ENCODE measurements around the gene NFE2L3. TPM values are rescaled to one million over a fixed set of nuclear protein-coding genes. Genes with fewer than 3 reads are reported as not detected.
A peak's percentile ranks its signal among the peaks of the same experiment; 100 is the strongest.
"Not testable (repeated sequence)": the region's sequence is repeated elsewhere in the genome, so short reads cannot be mapped to it uniquely, and the experiment has no call there.

The NFE2L3 gene
- total RNA-seq, 2 experiments from 2014 or later, result 21.5 to 24.0 TPM

GRCh38 chr7:26151096-26151495, 902 bp upstream of the NFE2L3 start:
- Mint-ChIP-seq H3K4me1 (peaks cover 44% of the 10 kb centered on the region), H3K27me3 (peaks cover under 1% of the 10 kb centered on the region), H3K4me3 (peak overlapping the region; percentile 89), H3K27ac (peak overlapping the region; percentile 85), H3K36me3 (ENCODE audit: low read depth) (peaks cover 15% of the 10 kb centered on the region), H3K9me3 (no peaks in the 10 kb centered on the region)
- DNase-seq, result peak; percentile 56
- POLR2A ChIA-PET, result interaction anchor here (0.8 to 14.1 kb wide), 11 partner anchors 16 to 211 kb away, joined by 3 to 406 read pairs (median 7); partner anchors contain the start of genes CBX3, HNRNPA2B1 and SNX10
- CTCF ChIA-PET, result interaction anchor here (1.0 to 2.0 kb wide), 9 partner anchors 10 to 257 kb away, joined by 3 to 11 read pairs (median 8); no protein-coding TSS in a partner anchor

GRCh38 chr7:26151650-26151952, 397 bp upstream of the NFE2L3 start:
- peaks cover 49% of the 10 kb centered on the region for H3K4me1 Mint-ChIP-seq
- no peak for DNase-seq
- ChIA-PET CTCF (interaction anchor here (0.9 to 2.0 kb wide), 19 partner anchors 9 to 259 kb away, joined by 3 to 11 read pairs (median 5); partner anchors contain the start of gene CBX3), POLR2A (interaction anchor here (1.0 to 14.1 kb wide), 15 partner anchors 10 to 212 kb away, joined by 3 to 406 read pairs (median 6); partner anchors contain the start of genes CBX3, HNRNPA2B1 and SNX10)
- peaks cover 15% of the 10 kb centered on the region for H3K36me3 Mint-ChIP-seq (ENCODE audit: low read depth)
- no peaks in the 10 kb centered on the region for H3K9me3 Mint-ChIP-seq
- H3K27me3 Mint-ChIP-seq, result no peaks in the 10 kb centered on the region
- H3K27ac Mint-ChIP-seq, result peak overlapping the region; percentile 85
- H3K4me3 Mint-ChIP-seq, result peak overlapping the region; percentile 89

- Mint-ChIP-seq H3K4me1 (peaks cover 61% of the 10 kb centered on the region), H3K36me3 (ENCODE audit: low read depth) (peaks cover 22% of the 10 kb centered on the region), H3K27ac (peak overlapping the region; percentile 97), H3K4me3 (peak overlapping the region; percentile 94)
- not testable (repeated sequence) for H3K27me3 Mint-ChIP-seq, H3K9me3 Mint-ChIP-seq
- POLR2A ChIA-PET, result interaction anchor here (0.8 to 14.1 kb wide), 14 partner anchors 8 to 260 kb away, joined by 3 to 406 read pairs (median 6); partner anchors contain the start of genes CBX3, HNRNPA2B1 and SNX10
- CTCF ChIA-PET, result interaction anchor here (1.0 to 2.0 kb wide), 8 partner anchors 8 to 258 kb away, joined by 3 to 11 read pairs (median 7); no protein-coding TSS in a partner anchor
- peak; percentile 50 for DNase-seq
Observed at GRCh38 chr7:26152782-26153240, 813 bp downstream of the NFE2L3 start.

- H3K36me3 Mint-ChIP-seq (ENCODE audit: low read depth), result peaks cover 24% of the 10 kb centered on the region
- POLR2A ChIA-PET, result interaction anchor here (1.9 to 14.1 kb wide), 5 partner anchors 13 to 141 kb away, joined by 10 to 406 read pairs (median 40); partner anchors contain the start of genes CBX3 and HNRNPA2B1
- H3K27ac Mint-ChIP-seq, result peak overlapping the region; percentile 97
- peak overlapping the region; percentile 94 for H3K4me3 Mint-ChIP-seq
- no peaks in the 10 kb centered on the region for H3K27me3 Mint-ChIP-seq
- peak; percentile 28 for DNase-seq
- CTCF ChIA-PET, result no interaction called here
- no peaks in the 10 kb centered on the region for H3K9me3 Mint-ChIP-seq
- peaks cover 66% of the 10 kb centered on the region for H3K4me1 Mint-ChIP-seq
Observed at GRCh38 chr7:26153241-26153822, 1.3 kb downstream of the NFE2L3 start.

GRCh38 chr7:26153823-26154783, 2.1 kb downstream of the NFE2L3 start:
- Mint-ChIP-seq H3K36me3 (ENCODE audit: low read depth) (peaks cover 32% of the 10 kb centered on the region), H3K27me3 (no peaks in the 10 kb centered on the region), H3K4me3 (peak overlapping the region; percentile 94), H3K27ac (peak overlapping the region; percentile 97), H3K4me1 (peaks cover 74% of the 10 kb centered on the region), H3K9me3 (no peaks in the 10 kb centered on the region)
- peak; percentile 58 for DNase-seq
- ChIA-PET POLR2A (interaction anchor here (6.2 to 14.1 kb wide), 3 partner anchors 13 to 43 kb away, joined by 34 to 406 read pairs (median 69); partner anchors contain the start of genes CBX3 and HNRNPA2B1), CTCF (interaction anchor here (0.6 kb wide), 1 partner anchor 41 kb away, joined by 6 read pairs; no protein-coding TSS in a partner anchor)

GRCh38 chr7:26155531-26156375, 3.8 kb downstream of the NFE2L3 start:
- Mint-ChIP-seq H3K4me1 (peaks cover 82% of the 10 kb centered on the region), H3K9me3 (no peaks in the 10 kb centered on the region), H3K36me3 (ENCODE audit: low read depth) (peaks cover 37% of the 10 kb centered on the region), H3K4me3 (peak overlapping the region; percentile 68), H3K27ac (peak overlapping the region; percentile 97), H3K27me3 (no peaks in the 10 kb centered on the region)
- no peak for DNase-seq
- POLR2A ChIA-PET, result interaction anchor here (0.7 to 14.1 kb wide), 7 partner anchors 11 to 138 kb away, joined by 3 to 406 read pairs (median 7); partner anchors contain the start of genes CBX3 and HNRNPA2B1
- CTCF ChIA-PET, result interaction anchor here (0.6 to 2.2 kb wide), 5 partner anchors 36 to 77 kb away, joined by 3 to 7 read pairs (median 4); no protein-coding TSS in a partner anchor

GRCh38 chr7:26156451-26157420, 4.7 kb downstream of the NFE2L3 start:
- POLR2A ChIA-PET, result interaction anchor here (0.9 to 14.1 kb wide), 6 partner anchors 10 to 136 kb away, joined by 3 to 406 read pairs (median 20); partner anchors contain the start of genes CBX3 and HNRNPA2B1

GRCh38 chr7:26157520-26158105, 5.6 kb downstream of the NFE2L3 start:
- CTCF ChIA-PET, result interaction anchor here (1.0 to 2.2 kb wide), 4 partner anchors 9 to 67 kb away, joined by 3 to 7 read pairs (median 4); no protein-coding TSS in a partner anchor
- H3K4me1 Mint-ChIP-seq, result peaks cover 76% of the 10 kb centered on the region

More at GRCh38 chr7:26156451-26157420, 4.7 kb downstream of the NFE2L3 start:
- Mint-ChIP-seq H3K36me3 (ENCODE audit: low read depth) (peaks cover 41% of the 10 kb centered on the region), H3K4me1 (peaks cover 75% of the 10 kb centered on the region), H3K27me3 (no peaks in the 10 kb centered on the region), H3K27ac (peak overlapping the region; percentile 97), H3K9me3 (no peaks in the 10 kb centered on the region), H3K4me3 (peak overlapping the region; percentile 68)
- CTCF ChIA-PET, result interaction anchor here (0.8 to 2.2 kb wide), 5 partner anchors 10 to 78 kb away, joined by 3 to 7 read pairs (median 4); no protein-coding TSS in a partner anchor
- peak; percentile 55 for DNase-seq

GRCh38 chr7:26159243-26159642, 7.2 kb downstream of the NFE2L3 start:
- Mint-ChIP-seq H3K4me3 (no peak overlapping the region), H3K27ac (no peak overlapping the region), H3K4me1 (peaks cover 69% of the 10 kb centered on the region), H3K9me3 (no peaks in the 10 kb centered on the region), H3K27me3 (no peaks in the 10 kb centered on the region), H3K36me3 (ENCODE audit: low read depth) (peaks cover 42% of the 10 kb centered on the region)
- ChIA-PET POLR2A (interaction anchor here (6.2 to 14.1 kb wide), 3 partner anchors 7 to 38 kb away, joined by 34 to 406 read pairs (median 69); partner anchors contain the start of genes CBX3 and HNRNPA2B1), CTCF (interaction anchor here (1.2 kb wide), 1 partner anchor 29 kb away, joined by 3 read pairs; no protein-coding TSS in a partner anchor)
- DNase-seq, result no peak

More at GRCh38 chr7:26157520-26158105, 5.6 kb downstream of the NFE2L3 start:
- POLR2A ChIA-PET, result interaction anchor here (2.2 to 14.1 kb wide), 4 partner anchors 9 to 47 kb away, joined by 7 to 406 read pairs (median 52); partner anchors contain the start of genes CBX3 and HNRNPA2B1
- H3K9me3 Mint-ChIP-seq, result no peaks in the 10 kb centered on the region
- H3K36me3 Mint-ChIP-seq (ENCODE audit: low read depth), result peaks cover 41% of the 10 kb centered on the region
- H3K27ac Mint-ChIP-seq, result peak overlapping the region; percentile 62
- no peaks in the 10 kb centered on the region for H3K27me3 Mint-ChIP-seq
- DNase-seq, result no peak
- peak overlapping the region; percentile 38 for H3K4me3 Mint-ChIP-seq

GRCh38 chr7:26160896-26161295, 8.9 kb downstream of the NFE2L3 start:
- H3K27ac Mint-ChIP-seq, result no peak overlapping the region
- peaks cover 57% of the 10 kb centered on the region for H3K4me1 Mint-ChIP-seq
- H3K36me3 Mint-ChIP-seq (ENCODE audit: low read depth), result peaks cover 41% of the 10 kb centered on the region

More at GRCh38 chr7:26160896-26161295, 8.9 kb downstream of the NFE2L3 start:
- ChIA-PET CTCF (interaction anchor here (0.9 to 2.3 kb wide), 4 partner anchors 9 to 268 kb away, joined by 3 to 10 read pairs (median 4); partner anchors contain the start of gene NFE2L3), POLR2A (interaction anchor here (1.3 to 14.1 kb wide), 5 partner anchors 9 to 36 kb away, joined by 3 to 406 read pairs (median 5); partner anchors contain the start of genes CBX3, HNRNPA2B1 and NFE2L3)
- Mint-ChIP-seq H3K27me3 (no peaks in the 10 kb centered on the region), H3K4me3 (no peak overlapping the region), H3K9me3 (no peaks in the 10 kb centered on the region)
- no peak for DNase-seq
